Caco-2 (cell line): ENCODE data around the gene TPRG1L. TPM values are rescaled to one million over a fixed set of nuclear protein-coding genes. Genes with fewer than 3 reads are reported as not detected.

Experiments used
- BruUV-seq: library from RNA; stranded (reverse); fragments of 400-500 nt; replicated peaks from 2 replicates; lab custom pipeline; 2021; lab: Mats Ljungman, UMichigan
- CTCF ChIA-PET: fragments of 300-600 bp; sonication (Branson Sonifier 250); formaldehyde crosslinking; loops from one replicate; lab custom pipeline; 2022; ENCODE audit warnings: antibody characterized with exemption; lab: Charles Lee
- POLR2A ChIA-PET: fragments of 300-600 bp; sonication (Branson Sonifier 250); formaldehyde crosslinking; loops from one replicate; lab custom pipeline; 2022; ENCODE audit warnings: antibody characterized with exemption; lab: Charles Lee
- DNase-seq, 2 experiments: peaks; one replicate each; pipeline versions ENCODE4 v3.0.0 to v3.0.0-alpha.2; 2020 to 2022
- H3K27me3 ChIP-seq: replicated peaks from 2 replicates; pipeline ENCODE4 v1.6.0; 2011; ENCODE audit warnings: low read length; ENCODE audit not compliant: control insufficient read depth, insufficient read depth
- H3K36me3 ChIP-seq: 2 replicates; pipeline ENCODE4 v1.5.1; 2011; ENCODE audit warnings: low read length; ENCODE audit not compliant: control insufficient read depth, insufficient read depth
- H3K4me1 ChIP-seq: fragments of 250-450 bp; sonication (Bioruptor Pico); 2 replicates; pipeline ENCODE4 v1.5.1; 2020; ENCODE audit warnings: mild to moderate bottlenecking
- H3K4me3 ChIP-seq: 2 replicates; pipeline ENCODE4 v1.5.1; 2011; ENCODE audit warnings: low read depth, mild to moderate bottlenecking, control low read depth, low read length
- H3K9me3 ChIP-seq: fragments of 250-450 bp; sonication (Bioruptor Pico); 2 replicates; pipeline ENCODE4 v1.5.1; 2020; ENCODE audit warnings: mild to moderate bottlenecking, moderate library complexity
- H3K27ac Mint-ChIP-seq: one replicate; pipeline ENCODE4 v1.8.0; 2022; ENCODE audit warnings: mixed read lengths; ENCODE audit not compliant: unreplicated experiment
- H3K27me3 Mint-ChIP-seq: one replicate; pipeline ENCODE4 v1.8.0; 2022; ENCODE audit warnings: mixed read lengths; ENCODE audit not compliant: insufficient read depth, unreplicated experiment
- H3K36me3 Mint-ChIP-seq: one replicate; pipeline ENCODE4 v1.8.0; 2022; ENCODE audit warnings: mild to moderate bottlenecking, mixed read lengths; ENCODE audit not compliant: insufficient read depth, unreplicated experiment
- H3K4me1 Mint-ChIP-seq: one replicate; pipeline ENCODE4 v1.8.0; 2022; ENCODE audit warnings: low read depth, mixed read lengths; ENCODE audit not compliant: unreplicated experiment
- H3K4me3 Mint-ChIP-seq: one replicate; pipeline ENCODE4 v1.8.0; 2022; ENCODE audit warnings: mild to moderate bottlenecking, moderate library complexity, mixed read lengths; ENCODE audit not compliant: unreplicated experiment
- H3K9me3 Mint-ChIP-seq: one replicate; pipeline ENCODE4 v1.8.0; 2022; ENCODE audit warnings: mixed read lengths; ENCODE audit not compliant: unreplicated experiment
- CTCF ChIP-seq, 2 experiments: fragments of 200-600 bp in 1 of 2; IDR thresholded peaks; 1 replicate in 1 of 2; 2 replicates in 1 of 2; pipeline versions ENCODE4 v1.5.1 to v1.8.0; 2011 to 2022; ENCODE audit warnings: antibody characterized with exemption in 1 of 2, control low read depth in 1 of 2, inconsistent platforms in 1 of 2, low read depth in 1 of 2, low read length in 1 of 2, mild to moderate bottlenecking in 1 of 2, moderate library complexity in 1 of 2; ENCODE audit not compliant: insufficient read depth in 1 of 2, severe bottlenecking in 1 of 2, unreplicated experiment in 1 of 2
- intact Hi-C: fragments of 100-400 bp; cut with micrococcal nuclease; formaldehyde crosslinking; loops from one replicate; pipeline ENCODE4 v1.10.0; 2022; ENCODE audit not compliant: unreplicated experiment
- total RNA-seq: library from RNA; stranded (reverse); gene quantifications from 2 replicates; pipeline ENCODE4 v1.2.3, GENCODE V29; 2022

Gene TPRG1L
- total RNA-seq, 1 experiment from 2014 or later: 43.9 TPM

GRCh38 chr1:3593745-3594144, 31.1 kb upstream of the TPRG1L start:
- Mint-ChIP-seq H3K27ac (no peak overlapping the region), H3K27me3 (no peaks in the 10 kb centered on the region), H3K4me3 (no peak overlapping the region), H3K4me1 (no peaks in the 10 kb centered on the region), H3K36me3 (no peaks in the 10 kb centered on the region), H3K9me3 (no peaks in the 10 kb centered on the region)
- no peaks in the 10 kb centered on the region for H3K9me3 ChIP-seq
- H3K4me3 ChIP-seq: no peak overlapping the region
- H3K36me3 ChIP-seq: no peaks in the 10 kb centered on the region
- POLR2A ChIA-PET: no interaction called here
- DNase-seq: no peak
- no peaks in the 10 kb centered on the region for H3K27me3 ChIP-seq
- no peak for TF ChIP-seq CTCF (IDR thresholded peaks at IDR 0.05; ENCODE audit: insufficient read depth in 1 of 2, low read depth in 1 of 2, low read length in 1 of 2, severe bottlenecking in 1 of 2, unreplicated experiment in 1 of 2)
- CTCF ChIA-PET: interaction anchor here (0.7 kb wide), 1 partner anchor 25 kb away, joined by 3 read pairs; no protein-coding TSS in a partner anchor
- intact Hi-C loops: no loop called here
- BruUV-seq: no TSS peak
- no peaks in the 10 kb centered on the region for H3K4me1 ChIP-seq

DNA sequence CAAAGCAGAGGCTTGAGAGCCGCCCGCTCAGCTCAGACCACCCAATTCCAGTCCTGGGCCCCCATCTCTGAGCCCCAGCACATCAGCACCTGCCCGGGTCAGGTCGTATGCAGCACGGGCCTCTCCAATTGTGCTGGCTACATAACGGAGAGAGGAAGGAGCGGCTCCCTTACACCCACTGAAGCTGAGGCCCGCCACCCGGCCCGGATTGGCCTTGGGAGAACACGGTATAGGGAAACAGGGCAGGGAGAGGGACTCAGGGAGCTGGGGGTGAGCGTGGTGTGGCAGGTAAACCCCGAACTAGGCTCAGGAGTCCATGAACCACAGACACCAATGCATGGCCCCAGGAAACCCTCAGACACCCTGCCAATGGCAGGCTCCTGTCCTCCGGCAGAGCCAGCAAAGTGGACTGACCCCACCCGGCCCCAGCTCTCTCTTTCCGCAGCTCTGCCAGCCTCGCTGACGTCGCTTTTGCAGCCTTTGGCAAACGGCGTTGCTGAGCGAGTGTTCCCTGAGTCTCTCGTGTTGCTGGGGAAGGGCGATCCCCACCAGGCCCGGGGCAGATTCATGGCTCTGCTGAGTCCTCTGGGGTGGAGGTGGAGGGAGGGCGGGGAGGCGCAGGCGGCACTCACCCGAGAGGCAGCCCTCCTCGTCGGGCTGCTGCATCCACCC, 30.0 kb upstream of the TPRG1L start:
- Histone ChIP-seq H3K4me1 (no peaks in the 10 kb centered on the region), H3K9me3 (no peaks in the 10 kb centered on the region), H3K4me3 (no peak overlapping the region), H3K36me3 (no peaks in the 10 kb centered on the region), H3K27me3 (no peaks in the 10 kb centered on the region)
- Mint-ChIP-seq H3K9me3 (no peaks in the 10 kb centered on the region), H3K36me3 (no peaks in the 10 kb centered on the region), H3K4me3 (no peak overlapping the region), H3K27ac (no peak overlapping the region), H3K27me3 (no peaks in the 10 kb centered on the region), H3K4me1 (no peaks in the 10 kb centered on the region)
- ChIA-PET CTCF (no interaction called here), POLR2A (no interaction called here)
- intact Hi-C loops: no loop called here
- no peak for DNase-seq
- no TSS peak for BruUV-seq
- no peak for TF ChIP-seq CTCF (IDR thresholded peaks at IDR 0.05; ENCODE audit: insufficient read depth in 1 of 2, low read depth in 1 of 2, low read length in 1 of 2, severe bottlenecking in 1 of 2, unreplicated experiment in 1 of 2)

GRCh38 chr1:3595949-3596348, 28.9 kb upstream of the TPRG1L start:
- intact Hi-C loops: no loop called here
- Mint-ChIP-seq H3K36me3 (no peaks in the 10 kb centered on the region), H3K4me1 (no peaks in the 10 kb centered on the region), H3K4me3 (no peak overlapping the region), H3K27ac (no peak overlapping the region), H3K27me3 (no peaks in the 10 kb centered on the region), H3K9me3 (no peaks in the 10 kb centered on the region)
- ChIA-PET CTCF (no interaction called here), POLR2A (no interaction called here)
- H3K27me3 ChIP-seq: no peaks in the 10 kb centered on the region
- TF ChIP-seq CTCF (IDR thresholded peaks at IDR 0.05; ENCODE audit: insufficient read depth in 1 of 2, low read depth in 1 of 2, low read length in 1 of 2, severe bottlenecking in 1 of 2, unreplicated experiment in 1 of 2): no peak
- no peak overlapping the region for H3K4me3 ChIP-seq
- H3K36me3 ChIP-seq: no peaks in the 10 kb centered on the region
- no peak for DNase-seq
- H3K9me3 ChIP-seq: no peaks in the 10 kb centered on the region
- no peaks in the 10 kb centered on the region for H3K4me1 ChIP-seq
- BruUV-seq: no TSS peak
